Ascending aorta (tissue), 2 donors: ENCODE results near the gene TMEM217. TPM values are rescaled to one million over a fixed set of nuclear protein-coding genes. Genes with fewer than 3 reads are reported as not detected.

Source experiments
- DNase-seq, 2 donors: peaks; one replicate each; pipeline ENCODE4 v3.0.0-alpha.2; 2019; ENCODE audit warnings: low spot score in 2 of 2
- H3K27ac ChIP-seq, 2 donors: fragments of 200-600 bp; sonication (generic); one replicate each; pipeline ENCODE4 v1.5.1; 2016 to 2017; ENCODE audit warnings: mild to moderate bottlenecking in 1 of 2
- H3K27me3 ChIP-seq: fragments of 200-600 bp; sonication (generic); one replicate; pipeline ENCODE4 v1.5.1; 2017
- H3K36me3 ChIP-seq, 2 donors: fragments of 200-600 bp; sonication (generic); one replicate each; pipeline ENCODE4 v1.5.1; 2016
- H3K4me1 ChIP-seq, 2 donors: fragments of 200-600 bp; sonication (generic); one replicate each; pipeline ENCODE4 v1.5.1; 2016 to 2017; ENCODE audit warnings: mild to moderate bottlenecking in 1 of 2
- H3K4me3 ChIP-seq, 2 donors: fragments of 200-600 bp; sonication (generic); one replicate each; pipeline ENCODE4 v1.5.1; 2016 to 2017; ENCODE audit warnings: mild to moderate bottlenecking in 1 of 2
- H3K9me3 ChIP-seq, 2 donors: fragments of 200-600 bp; sonication (generic); one replicate each; pipeline ENCODE4 v1.5.1; 2016
- CTCF ChIP-seq, 3 experiments: fragments of 200-600 bp in 2 of 3; fragments of 450-650 bp in 1 of 3; sonication (generic) in 2 of 3; IDR thresholded peaks; one replicate each; pipeline ENCODE4 v1.5.1; 2016 to 2019; ENCODE audit warnings: antibody characterized with exemption in 3 of 3, mild to moderate bottlenecking in 1 of 3, moderate library complexity in 1 of 3
- intact Hi-C: fragments of 100-400 bp; cut with DNase I; formaldehyde crosslinking; loops from one replicate; pipeline ENCODE4 v1.15.1; 2023
- total RNA-seq: library from RNA; depleted of rRNA; stranded (reverse); fragments of >200 nt; gene quantifications from one replicate; pipeline ENCODE4 v1.1.0, GENCODE V29; 2016

The TMEM217 gene
- total RNA-seq, 1 donor from 2014 or later, result not detected

GRCh38 chr6:37210313-37210968, 47.5 kb downstream of the TMEM217 start:
- H3K4me3 ChIP-seq, result no peak overlapping the region
- intact Hi-C loops, result loop anchor here (1.0 to 5.0 kb wide), 7 partner anchors 37 to 443 kb away; partner anchors contain the start of gene C6orf89
- peak in 1 of 2 donors; percentile 89 for DNase-seq

GRCh38 chr6:37209461-37210205, 48.3 kb downstream of the TMEM217 start:
- Histone ChIP-seq H3K27ac (no peak overlapping the region), H3K9me3 (no peaks in the 10 kb centered on the region), H3K4me1 (no peaks in the 10 kb centered on the region), H3K27me3 (no peaks in the 10 kb centered on the region), H3K36me3 (no peaks in the 10 kb centered on the region), H3K4me3 (no peak overlapping the region)
- no peak for DNase-seq
- no peak for TF ChIP-seq CTCF (IDR thresholded peaks at IDR 0.05)
- intact Hi-C loops, result loop anchor here (1.0 to 5.0 kb wide), 7 partner anchors 36 to 442 kb away; partner anchors contain the start of gene C6orf89

More at GRCh38 chr6:37210313-37210968, 47.5 kb downstream of the TMEM217 start:
- Histone ChIP-seq H3K36me3 (no peaks in the 10 kb centered on the region), H3K27ac (no peak overlapping the region), H3K27me3 (no peaks in the 10 kb centered on the region), H3K4me1 (no peaks in the 10 kb centered on the region), H3K9me3 (no peaks in the 10 kb centered on the region)
- peak; percentile 91 to 98 (median 96) for TF ChIP-seq CTCF (IDR thresholded peaks at IDR 0.05)

GRCh38 chr6:37208793-37209192, 49.2 kb downstream of the TMEM217 start:
- Histone ChIP-seq H3K9me3 (no peaks in the 10 kb centered on the region), H3K27me3 (no peaks in the 10 kb centered on the region), H3K4me1 (no peaks in the 10 kb centered on the region), H3K27ac (no peak overlapping the region), H3K36me3 (no peaks in the 10 kb centered on the region), H3K4me3 (no peak overlapping the region)
- DNase-seq, result no peak
- intact Hi-C loops, result no loop called here
- TF ChIP-seq CTCF (IDR thresholded peaks at IDR 0.05), result no peak

GRCh38 chr6:37207903-37208456, 50.0 kb downstream of the TMEM217 start:
- no peak overlapping the region for H3K4me3 ChIP-seq
- no peaks in the 10 kb centered on the region for H3K27me3 ChIP-seq
- peak in 2 of 3 experiments; percentile 55 to 62 for TF ChIP-seq CTCF (IDR thresholded peaks at IDR 0.05)
- no peaks in the 10 kb centered on the region for H3K4me1 ChIP-seq
- H3K36me3 ChIP-seq, result no peaks in the 10 kb centered on the region
- intact Hi-C loops, result no loop called here
- H3K27ac ChIP-seq, result no peak overlapping the region
- no peaks in the 10 kb centered on the region for H3K9me3 ChIP-seq
- DNase-seq, result peak; percentile 60 to 89

DNA sequence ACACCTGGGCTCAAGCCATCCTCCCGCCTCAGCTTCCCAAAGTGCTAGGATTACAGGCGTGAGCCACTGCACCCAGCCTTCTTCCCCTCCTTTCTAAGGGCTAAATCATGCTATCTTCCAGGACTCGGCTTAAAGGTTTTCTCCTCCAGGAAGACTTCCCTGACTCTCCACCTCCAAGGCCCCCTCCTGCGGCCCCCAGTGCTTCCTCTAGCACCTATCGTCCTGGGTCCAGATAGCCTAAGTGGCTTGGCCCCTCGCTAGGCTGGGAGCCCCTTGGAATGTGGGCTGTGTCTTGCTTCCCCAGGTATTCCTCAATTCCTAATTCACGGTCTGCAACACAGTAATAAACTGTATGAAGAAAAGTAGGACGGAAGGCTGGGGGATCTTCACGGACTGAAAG, 51.3 kb downstream of the TMEM217 start:
- no peak for TF ChIP-seq CTCF (IDR thresholded peaks at IDR 0.05)
- intact Hi-C loops, result no loop called here
- Histone ChIP-seq H3K4me1 (no peaks in the 10 kb centered on the region), H3K9me3 (no peaks in the 10 kb centered on the region), H3K27ac (no peak overlapping the region), H3K4me3 (no peak overlapping the region), H3K36me3 (no peaks in the 10 kb centered on the region), H3K27me3 (no peaks in the 10 kb centered on the region)
- DNase-seq, result no peak
